ENCODE results near the gene ALPL. TPM values are rescaled to one million over a fixed set of nuclear protein-coding genes. Genes with fewer than 3 reads are reported as not detected.

The ALPL gene
- total and polyA plus RNA-seq, 2 of the 4 experiments (the other 2 are of a cell fraction), result 0.54 to 2.2 TPM

- no peaks in the 10 kb centered on the region for H3K9me3 ChIP-seq (ENCODE audit: control insufficient read depth, insufficient read depth, low read length)
- no peak overlapping the region for H3K14ac ChIP-seq (replicated peaks; ENCODE audit: low read depth, low read length)
- no peak overlapping the region for H2AFZ ChIP-seq (replicated peaks; ENCODE audit: low read length, poor library complexity)
- no peak overlapping the region for H4K5ac ChIP-seq (ENCODE audit: low read depth, low read length)
- ChIA-PET POLR2A (ENCODE audit: unreplicated experiment) (no interaction called here), CTCF (no interaction called here)
- H3K27me3 ChIP-seq (ENCODE audit: control insufficient read depth, insufficient read depth, low read length), result peaks cover 15% of the 10 kb centered on the region; the same call in 1 of the 2 replicates
- ATAC-seq (ENCODE audit: low read depth), result no peak
- no peak overlapping the region for H3K18ac ChIP-seq (ENCODE audit: low read depth, low read length)
- WGBS, 2 experiments (ENCODE audit: extremely low coverage in 2 of 2, insufficient read length in 1 of 2), result 63% methylated on average over 10 of the region's 13 CpGs; no CpG with 5 or more reads in 1 of the 2 experiments
- no peak overlapping the region for H3K27ac ChIP-seq (ENCODE audit: insufficient read depth, low read length)
- H3K36me3 ChIP-seq (ENCODE audit: control insufficient read depth, insufficient read depth, low read length), result no peaks in the 10 kb centered on the region
- no peak overlapping the region for H3K23ac ChIP-seq (ENCODE audit: low read depth, low read length)
- H2BK120ac ChIP-seq (ENCODE audit: low read depth, low read length), result no peak overlapping the region
- TF ChIP-seq RFX5 (IDR thresholded peaks at IDR 0.05; ENCODE audit: low read depth, low read length) (no peak), RCOR1 (IDR thresholded peaks at IDR 0.05; ENCODE audit: insufficient replicate concordance, low read length) (no peak), FOS (IDR thresholded peaks at IDR 0.05; ENCODE audit: low read depth, low read length) (no peak), SMC3 (IDR thresholded peaks at IDR 0.05; ENCODE audit: low read depth, low read length) (no peak), BHLHE40 (IDR thresholded peaks at IDR 0.05; ENCODE audit: low read depth, low read length) (no peak), NFE2L2 (IDR thresholded peaks at IDR 0.05; ENCODE audit: low read depth, low read length) (no peak), CHD1 (IDR thresholded peaks at IDR 0.05; ENCODE audit: low read depth, low read length) (no peak), POLR2A (IDR thresholded peaks at IDR 0.05; ENCODE audit: low read depth, low read length) (no peak), ELK1 (IDR thresholded peaks at IDR 0.05; ENCODE audit: borderline replicate concordance, low read depth, low read length) (no peak), RAD21 (IDR thresholded peaks at IDR 0.05; ENCODE audit: low read length) (no peak), MAZ (IDR thresholded peaks at IDR 0.05; ENCODE audit: borderline replicate concordance, low read depth, low read length) (no peak), CEBPB (IDR thresholded peaks at IDR 0.05; ENCODE audit: low read depth, low read length) (no peak), MXI1 (IDR thresholded peaks at IDR 0.05; ENCODE audit: borderline replicate concordance, low read depth, low read length) (no peak), MAFK (IDR thresholded peaks at IDR 0.05; ENCODE audit: low read depth, low read length) (no peak)
- TF ChIP-seq, protein P1, sequence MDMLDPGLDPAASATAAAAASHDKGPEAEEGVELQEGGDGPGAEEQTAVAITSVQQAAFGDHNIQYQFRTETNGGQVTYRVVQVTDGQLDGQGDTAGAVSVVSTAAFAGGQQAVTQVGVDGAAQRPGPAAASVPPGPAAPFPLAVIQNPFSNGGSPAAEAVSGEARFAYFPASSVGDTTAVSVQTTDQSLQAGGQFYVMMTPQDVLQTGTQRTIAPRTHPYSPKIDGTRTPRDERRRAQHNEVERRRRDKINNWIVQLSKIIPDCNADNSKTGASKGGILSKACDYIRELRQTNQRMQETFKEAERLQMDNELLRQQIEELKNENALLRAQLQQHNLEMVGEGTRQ (IDR thresholded peaks at IDR 0.05; ENCODE audit: low read depth, low read length), result no peak
- TF ChIP-seq, protein P2, sequence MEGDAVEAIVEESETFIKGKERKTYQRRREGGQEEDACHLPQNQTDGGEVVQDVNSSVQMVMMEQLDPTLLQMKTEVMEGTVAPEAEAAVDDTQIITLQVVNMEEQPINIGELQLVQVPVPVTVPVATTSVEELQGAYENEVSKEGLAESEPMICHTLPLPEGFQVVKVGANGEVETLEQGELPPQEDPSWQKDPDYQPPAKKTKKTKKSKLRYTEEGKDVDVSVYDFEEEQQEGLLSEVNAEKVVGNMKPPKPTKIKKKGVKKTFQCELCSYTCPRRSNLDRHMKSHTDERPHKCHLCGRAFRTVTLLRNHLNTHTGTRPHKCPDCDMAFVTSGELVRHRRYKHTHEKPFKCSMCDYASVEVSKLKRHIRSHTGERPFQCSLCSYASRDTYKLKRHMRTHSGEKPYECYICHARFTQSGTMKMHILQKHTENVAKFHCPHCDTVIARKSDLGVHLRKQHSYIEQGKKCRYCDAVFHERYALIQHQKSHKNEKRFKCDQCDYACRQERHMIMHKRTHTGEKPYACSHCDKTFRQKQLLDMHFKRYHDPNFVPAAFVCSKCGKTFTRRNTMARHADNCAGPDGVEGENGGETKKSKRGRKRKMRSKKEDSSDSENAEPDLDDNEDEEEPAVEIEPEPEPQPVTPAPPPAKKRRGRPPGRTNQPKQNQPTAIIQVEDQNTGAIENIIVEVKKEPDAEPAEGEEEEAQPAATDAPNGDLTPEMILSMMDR (conservative IDR thresholded peaks at IDR 0.05; ENCODE audit: low read depth, low read length), result no peak
- H3K56ac ChIP-seq (ENCODE audit: extremely low read depth, insufficient read depth, low read length), result no peak overlapping the region
- no peak overlapping the region for H4K91ac ChIP-seq (ENCODE audit: insufficient read depth, low read depth, low read length)
- no peak overlapping the region for H3K4me2 ChIP-seq (ENCODE audit: low read depth, low read length)
- no peak overlapping the region for H3K9ac ChIP-seq (ENCODE audit: low read depth, low read length)
- DNase-seq, result no peak
- H3K4me3 ChIP-seq (ENCODE audit: insufficient read depth, low read depth, low read length), result no peak overlapping the region
- BruUV-seq (replicated peaks), result no TSS peak
- H3K4ac ChIP-seq (ENCODE audit: low read depth, low read length), result no peak overlapping the region
- dilution Hi-C loops (cut with HindIII; ENCODE audit: low sequenced_read_pairs, unreplicated experiment), result no loop called here
- H3K4me1 ChIP-seq (ENCODE audit: control insufficient read depth, insufficient read depth, low read length), result peaks cover 5% of the 10 kb centered on the region
- H4K8ac ChIP-seq (ENCODE audit: low read depth in 2 of 2, low read length in 2 of 2), result no peak overlapping the region
- peaks cover 2% of the 10 kb centered on the region; the same call in 1 of the 2 replicates for H3K9me1 ChIP-seq (ENCODE audit: insufficient read depth, low read length)
- no peak overlapping the region for H2AK5ac ChIP-seq (ENCODE audit: low read depth, low read length)
- in situ Hi-C loops (cut with MboI; ENCODE audit: low sequenced_read_pairs), result loop anchor here (5.0 kb wide), 1 partner anchor 79 kb away; no protein-coding TSS in a partner anchor
- no peak overlapping the region for H2BK5ac ChIP-seq (ENCODE audit: low read depth, low read length, poor library complexity, severe bottlenecking)
- H2AK9ac ChIP-seq (replicated peaks; ENCODE audit: low read depth, low read length, poor library complexity), result no peak overlapping the region
- no peak overlapping the region for H2BK20ac ChIP-seq (ENCODE audit: low read depth, low read length)
- intact Hi-C loops (cut with micrococcal nuclease), result no loop called here
- H2BK15ac ChIP-seq (ENCODE audit: low read depth, low read length), result no peak overlapping the region
- H4K20me1 ChIP-seq (ENCODE audit: insufficient read depth, low read length), result no peaks in the 10 kb centered on the region; the same call in 1 of the 2 replicates
- no peaks in the 10 kb centered on the region for H3K79me1 ChIP-seq (ENCODE audit: low read depth in 1 of 2, low read length in 2 of 2)
Measured at GRCh38 chr1:21590934-21591333, 81.7 kb downstream of the ALPL start.

Measured in IMR-90 (cell line).